22Rv1 (cell line): ENCODE measurements around the gene GRM8.

Experiments used
- H3K27ac ChIP-seq: fragments of 450-650 bp; 2 replicates; pipeline ENCODE4 v1.5.1; 2017
- ZFX ChIP-seq: fragments of 450-650 bp; IDR thresholded peaks from 2 replicates; pipeline ENCODE4 v1.6.1; 2017; ENCODE audit warnings: antibody characterized with exemption, borderline replicate concordance
- TF ChIP-seq, protein P1 (sequence below): fragments of 450-650 bp; IDR thresholded peaks from 2 replicates; pipeline ENCODE4 v1.5.1; 2017; ENCODE audit warnings: mild to moderate bottlenecking

Gene GRM8

DNA sequence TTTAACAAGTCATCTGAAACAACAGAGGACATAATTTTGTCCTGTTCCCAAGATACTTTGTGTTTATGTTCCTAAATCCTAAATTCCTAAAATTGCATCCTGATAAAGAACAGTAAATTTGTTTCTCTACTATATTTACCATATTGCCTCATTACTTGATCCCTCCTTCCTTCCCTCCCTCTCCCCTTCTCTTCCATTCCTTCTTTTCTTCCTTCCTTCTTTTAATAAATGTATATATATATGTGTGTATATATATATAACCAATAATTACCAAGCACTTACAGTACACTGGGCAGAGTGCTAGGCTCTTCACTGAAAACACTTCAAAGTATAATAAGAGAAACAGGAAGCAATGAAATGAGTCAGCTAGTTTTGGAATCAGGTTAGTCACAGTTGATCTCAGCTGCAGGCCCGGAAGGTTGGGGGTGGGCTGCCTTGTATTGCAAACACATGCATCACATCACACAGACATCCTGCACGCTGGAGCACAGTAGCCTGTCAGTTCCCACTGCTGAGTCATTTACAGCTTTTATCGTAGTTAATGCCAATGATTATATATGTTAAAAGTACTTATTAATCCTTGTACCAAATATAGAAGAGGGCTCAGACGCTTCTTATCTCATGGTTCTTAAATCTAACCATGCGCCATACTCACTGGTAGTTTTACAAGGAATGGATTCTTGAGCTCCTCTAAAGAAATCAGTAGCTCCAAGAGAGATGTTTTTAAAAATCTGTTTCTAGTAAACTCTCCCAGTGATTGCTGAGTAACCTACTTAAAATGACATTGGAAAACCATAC is 551.7 kb downstream of the GRM8 start:
- no peak overlapping the region for H3K27ac ChIP-seq
- no peak for TF ChIP-seq ZFX
- TF ChIP-seq, protein P1, sequence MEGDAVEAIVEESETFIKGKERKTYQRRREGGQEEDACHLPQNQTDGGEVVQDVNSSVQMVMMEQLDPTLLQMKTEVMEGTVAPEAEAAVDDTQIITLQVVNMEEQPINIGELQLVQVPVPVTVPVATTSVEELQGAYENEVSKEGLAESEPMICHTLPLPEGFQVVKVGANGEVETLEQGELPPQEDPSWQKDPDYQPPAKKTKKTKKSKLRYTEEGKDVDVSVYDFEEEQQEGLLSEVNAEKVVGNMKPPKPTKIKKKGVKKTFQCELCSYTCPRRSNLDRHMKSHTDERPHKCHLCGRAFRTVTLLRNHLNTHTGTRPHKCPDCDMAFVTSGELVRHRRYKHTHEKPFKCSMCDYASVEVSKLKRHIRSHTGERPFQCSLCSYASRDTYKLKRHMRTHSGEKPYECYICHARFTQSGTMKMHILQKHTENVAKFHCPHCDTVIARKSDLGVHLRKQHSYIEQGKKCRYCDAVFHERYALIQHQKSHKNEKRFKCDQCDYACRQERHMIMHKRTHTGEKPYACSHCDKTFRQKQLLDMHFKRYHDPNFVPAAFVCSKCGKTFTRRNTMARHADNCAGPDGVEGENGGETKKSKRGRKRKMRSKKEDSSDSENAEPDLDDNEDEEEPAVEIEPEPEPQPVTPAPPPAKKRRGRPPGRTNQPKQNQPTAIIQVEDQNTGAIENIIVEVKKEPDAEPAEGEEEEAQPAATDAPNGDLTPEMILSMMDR, result no peak

DNA sequence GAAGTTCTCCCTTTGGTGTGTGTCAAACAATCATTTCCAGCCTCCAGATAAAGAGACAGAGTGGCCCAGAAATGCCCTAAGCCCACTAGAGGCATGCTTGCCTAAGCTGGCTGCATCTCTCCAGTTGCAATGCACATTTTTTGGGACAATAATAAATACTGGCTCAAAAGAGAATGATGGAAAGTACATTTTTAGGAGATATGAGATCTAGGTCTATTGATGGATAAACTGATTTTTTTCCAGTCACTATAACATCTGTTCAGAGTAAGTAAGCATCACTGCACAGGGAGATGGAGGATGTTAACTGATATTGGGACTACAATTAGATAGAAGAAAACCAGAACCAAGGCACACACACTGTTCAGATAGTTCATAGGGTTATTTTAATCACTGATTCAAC is 553.0 kb downstream of the GRM8 start:
- TF ChIP-seq, protein P1, result no peak
- TF ChIP-seq ZFX, result no peak
- H3K27ac ChIP-seq, result no peak overlapping the region

DNA sequence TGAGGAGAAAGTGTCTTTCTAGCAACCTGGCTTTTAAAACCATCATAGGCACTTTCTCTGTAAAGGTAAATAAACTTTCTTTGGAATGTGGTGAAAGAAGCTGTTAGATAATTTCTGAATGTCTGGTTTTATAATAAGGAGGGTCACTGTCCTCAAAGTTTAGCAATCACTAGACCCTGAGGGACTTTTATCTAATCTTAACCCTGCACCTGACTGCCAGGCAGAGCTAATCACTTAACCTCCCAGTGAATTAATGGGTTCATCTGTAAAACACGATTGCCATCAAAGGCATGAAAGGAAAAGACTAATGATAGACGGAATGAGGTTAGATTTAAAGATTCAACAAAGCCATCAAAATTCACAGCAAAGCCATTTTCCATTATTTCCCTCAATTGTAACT is 553.8 kb downstream of the GRM8 start:
- no peak for TF ChIP-seq ZFX
- TF ChIP-seq, protein P1, result no peak
- no peak overlapping the region for H3K27ac ChIP-seq

DNA sequence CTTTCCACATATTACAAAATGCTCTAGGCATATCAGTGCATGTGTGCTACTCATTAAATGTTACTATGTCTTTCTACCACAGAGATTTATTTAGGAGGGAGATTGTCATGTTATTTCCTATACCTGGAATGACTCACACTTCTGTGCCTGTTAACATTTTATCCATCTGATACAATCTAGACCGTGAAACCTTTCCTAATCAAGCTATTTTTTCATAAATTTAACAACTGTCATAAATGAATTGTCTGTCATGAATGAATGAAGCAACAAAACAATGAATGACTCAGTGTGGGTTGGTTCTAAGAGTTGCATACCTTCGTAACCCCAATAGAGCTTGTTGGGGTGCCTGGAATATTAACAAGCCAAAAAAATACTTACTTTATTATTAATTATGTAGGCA is 554.3 kb downstream of the GRM8 start:
- TF ChIP-seq ZFX, result no peak
- TF ChIP-seq, protein P1, result no peak
- no peak overlapping the region for H3K27ac ChIP-seq

DNA sequence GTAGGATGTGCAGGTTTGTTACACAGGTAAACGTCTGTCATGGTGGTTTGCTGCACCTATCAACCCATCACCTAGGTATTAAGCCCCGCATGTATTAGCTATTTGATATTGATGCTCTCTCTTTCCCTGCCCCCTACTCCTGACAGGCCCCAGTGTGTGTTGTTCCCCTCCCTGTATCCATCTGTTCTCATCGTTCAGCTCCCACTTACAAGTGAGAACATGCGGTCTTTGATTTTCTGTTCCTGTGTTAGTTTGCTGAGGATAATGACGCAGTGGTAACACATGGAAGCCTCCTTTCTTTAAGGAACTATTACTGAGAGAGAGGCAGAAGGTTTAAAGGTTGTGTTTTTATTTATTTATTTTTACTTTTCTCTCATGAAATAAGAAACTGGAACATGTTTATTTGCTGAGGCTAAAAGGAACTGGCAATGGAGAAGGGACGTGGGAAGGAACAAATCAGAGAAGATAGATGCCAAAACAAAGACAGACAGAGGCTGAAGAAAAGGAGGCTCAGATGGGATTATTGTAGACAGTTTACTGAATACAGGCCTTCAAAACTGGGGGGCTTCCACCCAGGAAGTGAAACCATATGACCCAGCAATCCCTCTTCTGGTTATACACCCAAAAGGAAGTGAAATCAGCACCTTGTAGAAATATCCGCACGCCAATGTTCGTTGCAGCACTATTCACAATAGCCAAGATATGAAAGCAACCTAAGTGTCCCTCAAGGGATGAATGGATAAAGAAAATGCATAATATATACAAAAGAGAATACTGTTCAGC is 556.3 kb downstream of the GRM8 start:
- TF ChIP-seq, protein P1, result no peak
- no peak for TF ChIP-seq ZFX
- no peak overlapping the region for H3K27ac ChIP-seq

DNA sequence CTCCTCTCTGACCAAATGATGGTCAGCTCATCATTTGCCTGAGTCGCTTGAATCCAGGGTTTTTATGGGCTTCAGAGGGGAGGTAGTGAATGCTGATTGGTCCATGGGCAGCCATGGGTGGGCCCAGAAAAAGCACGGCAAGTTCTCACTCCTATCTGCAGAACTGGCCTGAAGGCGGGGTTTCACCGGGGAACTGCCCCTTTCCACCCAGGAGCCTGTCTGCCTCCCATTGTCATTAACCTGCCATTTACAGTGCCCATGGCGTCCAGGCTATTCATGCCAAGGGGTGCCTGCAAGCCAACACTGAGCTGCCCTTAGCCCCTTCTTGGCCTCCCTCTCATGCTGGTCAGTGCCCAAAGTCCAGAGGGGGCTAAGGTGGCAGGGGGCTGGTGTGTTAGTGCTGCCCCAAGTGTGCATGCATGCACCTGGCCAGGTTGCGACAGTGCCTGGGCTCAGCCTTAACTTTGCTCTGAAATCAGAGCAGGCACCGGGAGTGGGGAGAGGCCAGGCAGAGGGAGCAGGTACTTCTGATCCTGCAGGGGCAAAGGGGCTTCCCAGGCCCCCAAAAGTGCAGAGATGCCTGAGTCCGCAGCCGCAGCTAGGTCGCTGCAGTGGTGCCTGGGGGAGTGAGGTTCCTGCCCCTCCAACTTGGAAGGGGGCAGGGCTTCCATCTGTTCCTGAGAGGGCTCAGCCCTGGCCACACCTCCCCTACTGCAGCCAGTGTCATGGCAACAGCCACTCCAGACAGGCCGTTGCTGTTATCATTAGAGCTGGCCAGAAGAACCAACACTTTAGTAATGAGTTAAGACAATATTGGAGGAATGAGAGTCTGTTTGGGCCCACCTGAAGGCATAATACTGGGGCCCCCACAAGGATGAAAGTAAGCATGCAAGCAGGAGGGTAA is 561.6 kb downstream of the GRM8 start:
- no peak overlapping the region for H3K27ac ChIP-seq
- TF ChIP-seq ZFX, result no peak
- TF ChIP-seq, protein P1, result no peak
